Measurements from ENCODE around the gene PEX11G.

DNA sequence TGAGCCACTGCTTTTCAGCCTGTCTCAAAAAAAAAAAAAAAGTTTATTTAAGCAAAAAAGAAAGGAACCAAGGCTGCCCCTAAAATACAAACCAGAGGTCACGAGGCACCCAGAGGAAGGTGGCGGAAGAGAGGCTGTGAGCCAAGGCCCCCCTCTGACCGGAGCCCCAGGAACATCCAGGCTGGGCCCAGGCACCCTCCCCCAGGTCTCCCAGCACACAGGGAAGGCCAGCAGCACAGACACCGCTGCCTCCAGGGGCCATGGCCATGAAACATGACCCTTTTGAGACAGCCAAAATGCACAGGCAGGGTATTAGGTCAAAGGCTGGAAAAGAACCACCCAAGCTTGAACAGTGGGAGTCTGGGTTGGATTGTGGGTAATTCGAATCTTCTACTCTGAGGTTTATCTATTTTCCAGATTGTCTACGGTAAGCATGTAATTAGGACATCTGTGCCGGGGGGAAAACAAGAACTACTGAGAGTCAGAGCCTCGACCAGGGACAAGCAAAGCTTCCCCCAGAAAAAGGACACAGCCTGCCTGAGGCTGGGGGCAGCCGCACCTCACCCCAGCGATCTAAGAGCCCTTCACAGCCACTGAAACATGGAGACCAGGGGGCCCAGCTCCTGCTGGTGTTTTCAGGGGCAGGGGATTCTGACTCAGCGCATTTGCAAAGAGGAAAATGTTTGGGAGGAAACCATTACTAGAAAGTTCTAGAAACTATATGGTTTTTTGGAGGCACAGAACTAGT is 8.4 kb downstream of the PEX11G start:
- TF ChIP-seq, protein P1, sequence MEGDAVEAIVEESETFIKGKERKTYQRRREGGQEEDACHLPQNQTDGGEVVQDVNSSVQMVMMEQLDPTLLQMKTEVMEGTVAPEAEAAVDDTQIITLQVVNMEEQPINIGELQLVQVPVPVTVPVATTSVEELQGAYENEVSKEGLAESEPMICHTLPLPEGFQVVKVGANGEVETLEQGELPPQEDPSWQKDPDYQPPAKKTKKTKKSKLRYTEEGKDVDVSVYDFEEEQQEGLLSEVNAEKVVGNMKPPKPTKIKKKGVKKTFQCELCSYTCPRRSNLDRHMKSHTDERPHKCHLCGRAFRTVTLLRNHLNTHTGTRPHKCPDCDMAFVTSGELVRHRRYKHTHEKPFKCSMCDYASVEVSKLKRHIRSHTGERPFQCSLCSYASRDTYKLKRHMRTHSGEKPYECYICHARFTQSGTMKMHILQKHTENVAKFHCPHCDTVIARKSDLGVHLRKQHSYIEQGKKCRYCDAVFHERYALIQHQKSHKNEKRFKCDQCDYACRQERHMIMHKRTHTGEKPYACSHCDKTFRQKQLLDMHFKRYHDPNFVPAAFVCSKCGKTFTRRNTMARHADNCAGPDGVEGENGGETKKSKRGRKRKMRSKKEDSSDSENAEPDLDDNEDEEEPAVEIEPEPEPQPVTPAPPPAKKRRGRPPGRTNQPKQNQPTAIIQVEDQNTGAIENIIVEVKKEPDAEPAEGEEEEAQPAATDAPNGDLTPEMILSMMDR (IDR thresholded peaks at IDR 0.05; ENCODE audit: low read length), result no peak
- no peak for TF ChIP-seq EZH2 (IDR thresholded peaks at IDR 0.05; ENCODE audit: borderline replicate concordance, low read length)

Measured in OCI-LY1 (cell line).